H9 (cell line): ENCODE results near the gene CCT2. TPM values are rescaled to one million over a fixed set of nuclear protein-coding genes. Genes with fewer than 3 reads are reported as not detected.

ENCODE experiments used
- DNase-seq: peaks from one replicate; pipeline ENCODE4 v3.0.0-alpha.2; 2017
- H2AFZ ChIP-seq: one replicate; pipeline ENCODE4 v1.6.1; 2013; ENCODE audit warnings: mild to moderate bottlenecking, low read length, control low read depth, moderate library complexity
- H2AK5ac ChIP-seq: 2 replicates; pipeline ENCODE4 v1.6.1; 2013; ENCODE audit warnings: low read length, control low read depth, mixed read lengths; ENCODE audit not compliant: insufficient read length
- H2BK120ac ChIP-seq: one replicate; pipeline ENCODE4 v1.6.1; 2013; ENCODE audit warnings: low read depth, mild to moderate bottlenecking, low read length, control low read depth, inconsistent platforms; ENCODE audit not compliant: poor library complexity, severe bottlenecking
- H2BK12ac ChIP-seq: 2 replicates; pipeline ENCODE4 v1.6.1; 2013; ENCODE audit warnings: low read length, control low read depth, mixed read lengths, low read depth; ENCODE audit not compliant: insufficient read length
- H2BK15ac ChIP-seq: 2 replicates; pipeline ENCODE4 v1.6.1; 2013; ENCODE audit warnings: low read depth, low read length, control low read depth
- H2BK20ac ChIP-seq: one replicate; pipeline ENCODE4 v1.6.1; 2013; ENCODE audit warnings: low read depth, mild to moderate bottlenecking, low read length, control low read depth, inconsistent platforms; ENCODE audit not compliant: poor library complexity, severe bottlenecking
- H2BK5ac ChIP-seq: 2 replicates; pipeline ENCODE4 v1.6.1; 2013; ENCODE audit warnings: low read length, control low read depth, mixed read lengths; ENCODE audit not compliant: insufficient read length
- H3K14ac ChIP-seq: 2 replicates; pipeline ENCODE4 v1.6.1; 2013; ENCODE audit warnings: low read length, control low read depth; ENCODE audit not compliant: insufficient read depth
- H3K18ac ChIP-seq: 2 replicates; pipeline ENCODE4 v1.6.1; 2013; ENCODE audit warnings: low read depth, mild to moderate bottlenecking, mixed read lengths, low read length, control low read depth; ENCODE audit not compliant: insufficient read length
- H3K23ac ChIP-seq: 2 replicates; pipeline ENCODE4 v1.6.1; 2013; ENCODE audit warnings: low read length, control low read depth, mixed read lengths, low read depth; ENCODE audit not compliant: insufficient read length
- H3K23me2 ChIP-seq: 2 replicates; pipeline ENCODE4 v1.6.1; 2013; ENCODE audit warnings: low read depth, mild to moderate bottlenecking, mixed read lengths, low read length, control low read depth; ENCODE audit not compliant: insufficient read length, poor library complexity, severe bottlenecking
- H3K27ac ChIP-seq: 2 replicates; pipeline ENCODE4 v1.5.1; 2013; ENCODE audit warnings: low read length, control low read depth, mixed read lengths, low read depth; ENCODE audit not compliant: insufficient read length
- H3K27me3 ChIP-seq: 2 replicates; pipeline ENCODE4 v1.6.1; 2013; ENCODE audit warnings: low read length, control low read depth, inconsistent platforms; ENCODE audit not compliant: insufficient read depth
- H3K4ac ChIP-seq: 2 replicates; pipeline ENCODE4 v1.6.1; 2013; ENCODE audit warnings: low read depth, mild to moderate bottlenecking, control low read depth, inconsistent platforms, low read length, moderate library complexity
- H3K4me1 ChIP-seq: 2 replicates; pipeline ENCODE4 v1.6.1; 2013; ENCODE audit warnings: low read length, control low read depth, inconsistent platforms; ENCODE audit not compliant: insufficient read depth
- H3K4me2 ChIP-seq: 2 replicates; pipeline ENCODE4 v1.6.1; 2013; ENCODE audit warnings: low read length, control low read depth, mixed read lengths; ENCODE audit not compliant: insufficient read length, insufficient read depth
- H3K56ac ChIP-seq: 2 replicates; pipeline ENCODE4 v1.6.1; 2013; ENCODE audit warnings: low read depth, mild to moderate bottlenecking, mixed read lengths, low read length, control low read depth; ENCODE audit not compliant: insufficient read length
- H3K79me1 ChIP-seq: 2 replicates; pipeline ENCODE4 v1.6.1; 2013; ENCODE audit warnings: low read depth, mild to moderate bottlenecking, moderate library complexity, low read length, control low read depth, inconsistent platforms; ENCODE audit not compliant: insufficient read depth, poor library complexity, severe bottlenecking
- H3K79me2 ChIP-seq: 2 replicates; pipeline ENCODE4 v1.6.1; 2013; ENCODE audit warnings: low read length, control low read depth, inconsistent platforms; ENCODE audit not compliant: insufficient read depth
- H3K9ac ChIP-seq: 2 replicates; pipeline ENCODE4 v1.6.1; 2013; ENCODE audit warnings: low read length, control low read depth, mixed read lengths; ENCODE audit not compliant: insufficient read length; ENCODE audit errors: extremely low read depth
- H3K9me3 ChIP-seq: one replicate; pipeline ENCODE4 v1.6.1; 2013; ENCODE audit warnings: low read depth, low read length, inconsistent platforms; ENCODE audit not compliant: control insufficient read depth
- H3T11ph ChIP-seq: one replicate; pipeline ENCODE4 v1.6.1; 2013; ENCODE audit warnings: mild to moderate bottlenecking, low read length, control low read depth, inconsistent platforms
- H4K20me1 ChIP-seq: one replicate; pipeline ENCODE4 v1.6.1; 2013; ENCODE audit not compliant: control insufficient read depth, insufficient read length, insufficient read depth
- H4K5ac ChIP-seq: 2 replicates; pipeline ENCODE4 v1.6.1; 2013; ENCODE audit warnings: low read depth, mild to moderate bottlenecking, mixed read lengths, low read length, control low read depth; ENCODE audit not compliant: insufficient read length
- H4K8ac ChIP-seq: replicated peaks from 2 replicates; pipeline ENCODE4 v1.6.1; 2013; ENCODE audit warnings: low read length, control low read depth, mixed read lengths, low read depth; ENCODE audit not compliant: insufficient read length
- H4K91ac ChIP-seq: 2 replicates; pipeline ENCODE4 v1.6.1; 2013; ENCODE audit warnings: low read depth, mild to moderate bottlenecking, moderate library complexity, mixed read lengths, low read length, control low read depth; ENCODE audit not compliant: insufficient read length
- H3K27ac Mint-ChIP-seq, 3 experiments: 2 replicates in 2 of 3; 3 replicates in 1 of 3; pipeline ENCODE4 v1.8.0; 2020 to 2021; ENCODE audit warnings: mixed read lengths in 3 of 3, mild to moderate bottlenecking in 1 of 3, moderate library complexity in 1 of 3
- H3K27me3 Mint-ChIP-seq: 2 replicates; pipeline ENCODE4 v1.8.0; 2021; ENCODE audit warnings: low read depth, mild to moderate bottlenecking, moderate library complexity, mixed read lengths
- H3K36me3 Mint-ChIP-seq, 3 experiments: 2 replicates in 2 of 3; 3 replicates in 1 of 3; pipeline ENCODE4 v1.8.0; 2020 to 2021; ENCODE audit warnings: low read depth in 3 of 3, mixed read lengths in 3 of 3; ENCODE audit not compliant: insufficient read depth in 1 of 3
- H3K4me1 Mint-ChIP-seq, 2 experiments: 2 replicates each; pipeline ENCODE4 v1.8.0; 2020; ENCODE audit warnings: mixed read lengths in 2 of 2
- H3K4me3 Mint-ChIP-seq, 2 experiments: 2 replicates in 1 of 2; 3 replicates in 1 of 2; pipeline ENCODE4 v1.8.0; 2020 to 2021; ENCODE audit warnings: mild to moderate bottlenecking in 2 of 2, mixed read lengths in 2 of 2, moderate library complexity in 1 of 2
- H3K9me3 Mint-ChIP-seq, 2 experiments: 2 replicates in 1 of 2; 3 replicates in 1 of 2; pipeline ENCODE4 v1.8.0; 2020; ENCODE audit warnings: mild to moderate bottlenecking in 2 of 2, mixed read lengths in 2 of 2, moderate library complexity in 1 of 2
- CTCF ChIP-seq: fragments of 200-600 bp; sonication (generic); conservative IDR thresholded peaks from 3 replicates; pipeline ENCODE4 v1.8.0; 2021; ENCODE audit warnings: antibody characterized with exemption, mild to moderate bottlenecking
- WGBS: extraction: QIAGEN DNeasy Blood & Tissue Kit; methylation state at CpG from one replicate; pipeline ENCODE4 v1.1.7; 2013; ENCODE audit warnings: missing lambda C conversion rate, low lambda C conversion rate, mixed read lengths; ENCODE audit not compliant: insufficient read length; ENCODE audit errors: extremely low coverage; 5-methylcytosine and 5-hydroxymethylcytosine counted together
- total RNA-seq: library from RNA; stranded (reverse); gene quantifications from 2 replicates; pipeline ENCODE4 v1.2.1, GENCODE V29; 2021

The CCT2 gene
- total RNA-seq, 1 experiment from 2014 or later, result 405 TPM

- H3K9ac ChIP-seq, result no peak overlapping the region
- H2BK20ac ChIP-seq, result no peak overlapping the region
- H3K4ac ChIP-seq, result no peak overlapping the region
- Mint-ChIP-seq H3K36me3 (peaks cover 59 to 92% (median 85%) of the 10 kb centered on the region in 3 experiments; a peak in 6 of 7 replicates), H3K4me1 (no peaks in the 10 kb centered on the region), H3K4me3 (no peak overlapping the region), H3K27me3 (no peaks in the 10 kb centered on the region; the same call in 1 of the 2 replicates), H3K27ac (no peak overlapping the region), H3K9me3 (no peaks in the 10 kb centered on the region)
- H3K23me2 ChIP-seq, result no peaks in the 10 kb centered on the region
- H3K27ac ChIP-seq, result no peak overlapping the region
- no peak overlapping the region for H3T11ph ChIP-seq
- H4K91ac ChIP-seq, result no peak overlapping the region
- no peaks in the 10 kb centered on the region for H3K79me2 ChIP-seq
- no peaks in the 10 kb centered on the region for H3K4me1 ChIP-seq
- no peaks in the 10 kb centered on the region for H4K20me1 ChIP-seq
- no peak for DNase-seq
- WGBS, result no CpG with 5 or more reads among the region's 4 CpGs
- no peak overlapping the region for H3K23ac ChIP-seq
- H3K9me3 ChIP-seq, result no peaks in the 10 kb centered on the region
- H3K14ac ChIP-seq, result no peak overlapping the region
- H2BK12ac ChIP-seq, result no peak overlapping the region
- no peaks in the 10 kb centered on the region for H3K79me1 ChIP-seq
- H2BK15ac ChIP-seq, result no peak overlapping the region
- H3K4me2 ChIP-seq, result no peak overlapping the region
- H2AK5ac ChIP-seq, result no peak overlapping the region
- no peak overlapping the region for H4K5ac ChIP-seq
- H3K27me3 ChIP-seq, result no peaks in the 10 kb centered on the region
- H2AFZ ChIP-seq, result no peak overlapping the region
- H4K8ac ChIP-seq, result no peak overlapping the region
- H2BK120ac ChIP-seq, result no peak overlapping the region
- no peak overlapping the region for H3K18ac ChIP-seq
- no peak for TF ChIP-seq CTCF
- no peak overlapping the region for H3K56ac ChIP-seq
- no peak overlapping the region for H2BK5ac ChIP-seq
Observed at GRCh38 chr12:69598174-69598753, 13.0 kb downstream of the CCT2 start.
